Activated B cell treated with CpG ODN at 0.5 μM for 24 hours (primary cell): Measurements from ENCODE around the gene CNTNAP2. TPM values are rescaled to one million over a fixed set of nuclear protein-coding genes. Genes with fewer than 3 reads are reported as not detected.

Source experiments
- ATAC-seq: fragments of 200-7000 bp; cut with Tn5 transposase; one replicate; pipeline ENCODE4 v1.10.0; 2021; ENCODE audit warnings: low read depth, mild to moderate bottlenecking, moderate library complexity
- CTCF ChIA-PET: fragments of 350-600 bp; sonication (Branson Sonifier 250); formaldehyde crosslinking; loops from one replicate; lab custom pipeline; 2021; ENCODE audit warnings: antibody characterized with exemption; lab: Charles Lee
- POLR2A ChIA-PET: fragments of 350-600 bp; sonication (Branson Sonifier 250); formaldehyde crosslinking; loops from one replicate; lab custom pipeline; 2021; ENCODE audit warnings: antibody characterized with exemption; lab: Charles Lee
- DNase-seq: peaks from one replicate; pipeline ENCODE4 v3.0.0; 2022
- H3K27ac Mint-ChIP-seq: one replicate; pipeline ENCODE4 v1.8.0; 2020; ENCODE audit warnings: mixed read lengths
- H3K27me3 Mint-ChIP-seq: one replicate; pipeline ENCODE4 v1.8.0; 2021; ENCODE audit warnings: mixed read lengths
- H3K36me3 Mint-ChIP-seq: one replicate; pipeline ENCODE4 v1.8.0; 2021; ENCODE audit warnings: low read depth, mixed read lengths
- H3K4me1 Mint-ChIP-seq: one replicate; pipeline ENCODE4 v1.8.0; 2021; ENCODE audit warnings: mixed read lengths
- H3K4me3 Mint-ChIP-seq: one replicate; pipeline ENCODE4 v1.8.0; 2020; ENCODE audit warnings: mild to moderate bottlenecking, mixed read lengths
- H3K9me3 Mint-ChIP-seq: one replicate; pipeline ENCODE4 v1.8.0; 2020; ENCODE audit warnings: mixed read lengths
- intact Hi-C: fragments of 100-400 bp; cut with micrococcal nuclease; formaldehyde crosslinking; loops from one replicate; pipeline ENCODE4 v1.15.1; 2024
- total RNA-seq: library from RNA; stranded (reverse); gene quantifications from 2 replicates; pipeline ENCODE4 v1.2.3, GENCODE V29; 2022
- TF ChIP-seq, protein P1 (sequence below): fragments of 200-600 bp; IDR thresholded peaks from one replicate; pipeline ENCODE4 v1.8.0; 2022; ENCODE audit warnings: antibody characterized with exemption, mild to moderate bottlenecking

The CNTNAP2 gene
- total RNA-seq, 1 donor from 2014 or later = 0.84 TPM

DNA sequence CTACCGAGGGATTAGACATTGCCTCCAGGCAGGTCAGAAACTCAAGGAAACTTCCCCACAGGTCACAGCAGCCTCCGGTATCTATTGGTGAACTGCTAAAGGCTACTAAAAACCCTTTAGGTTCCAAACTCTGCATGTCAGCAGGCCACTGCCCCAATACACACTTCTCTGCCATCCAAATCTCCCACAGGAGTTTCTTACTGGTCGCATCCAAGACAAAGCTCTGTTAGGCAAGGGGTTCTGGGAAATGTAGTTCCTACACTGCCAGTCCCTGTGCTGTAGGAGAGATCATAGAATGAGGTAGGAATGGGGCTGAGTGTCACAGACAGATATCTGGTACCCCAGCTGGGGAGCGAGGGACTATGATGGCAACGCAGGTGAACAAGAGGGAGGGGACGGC, 1717.0 kb downstream of the CNTNAP2 start:
- DNase-seq = no peak
- POLR2A ChIA-PET = no interaction called here
- TF ChIP-seq, protein P1, sequence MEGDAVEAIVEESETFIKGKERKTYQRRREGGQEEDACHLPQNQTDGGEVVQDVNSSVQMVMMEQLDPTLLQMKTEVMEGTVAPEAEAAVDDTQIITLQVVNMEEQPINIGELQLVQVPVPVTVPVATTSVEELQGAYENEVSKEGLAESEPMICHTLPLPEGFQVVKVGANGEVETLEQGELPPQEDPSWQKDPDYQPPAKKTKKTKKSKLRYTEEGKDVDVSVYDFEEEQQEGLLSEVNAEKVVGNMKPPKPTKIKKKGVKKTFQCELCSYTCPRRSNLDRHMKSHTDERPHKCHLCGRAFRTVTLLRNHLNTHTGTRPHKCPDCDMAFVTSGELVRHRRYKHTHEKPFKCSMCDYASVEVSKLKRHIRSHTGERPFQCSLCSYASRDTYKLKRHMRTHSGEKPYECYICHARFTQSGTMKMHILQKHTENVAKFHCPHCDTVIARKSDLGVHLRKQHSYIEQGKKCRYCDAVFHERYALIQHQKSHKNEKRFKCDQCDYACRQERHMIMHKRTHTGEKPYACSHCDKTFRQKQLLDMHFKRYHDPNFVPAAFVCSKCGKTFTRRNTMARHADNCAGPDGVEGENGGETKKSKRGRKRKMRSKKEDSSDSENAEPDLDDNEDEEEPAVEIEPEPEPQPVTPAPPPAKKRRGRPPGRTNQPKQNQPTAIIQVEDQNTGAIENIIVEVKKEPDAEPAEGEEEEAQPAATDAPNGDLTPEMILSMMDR = no peak
- Mint-ChIP-seq H3K4me1 (no peaks in the 10 kb centered on the region), H3K36me3 (no peaks in the 10 kb centered on the region), H3K27me3 (no peaks in the 10 kb centered on the region), H3K27ac (no peak overlapping the region), H3K4me3 (no peak overlapping the region), H3K9me3 (peaks cover 8% of the 10 kb centered on the region)
- ATAC-seq = no peak
- intact Hi-C loops = no loop called here
- CTCF ChIA-PET = no interaction called here

DNA sequence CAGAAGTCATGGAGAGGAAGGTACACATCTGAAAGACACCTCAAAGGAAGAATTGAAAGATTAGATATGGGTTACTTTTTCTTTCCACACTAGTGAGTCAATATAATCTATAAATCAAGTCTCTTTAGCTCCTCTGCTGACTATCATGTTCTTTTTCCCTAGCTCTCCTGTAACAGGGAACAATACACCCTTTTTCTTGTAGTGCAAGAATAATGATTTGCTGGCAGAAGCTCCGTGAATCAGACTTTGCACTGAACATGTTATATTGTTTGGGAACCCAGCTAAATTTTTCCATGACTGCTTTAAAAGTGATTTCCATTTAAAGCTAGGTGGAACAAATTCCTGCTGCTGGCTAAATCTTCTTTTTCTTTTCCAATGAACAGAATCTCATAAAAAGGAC, 1717.4 kb downstream of the CNTNAP2 start:
- intact Hi-C loops = no loop called here
- no peaks in the 10 kb centered on the region for H3K36me3 Mint-ChIP-seq
- TF ChIP-seq, protein P1 = no peak
- H3K4me1 Mint-ChIP-seq = no peaks in the 10 kb centered on the region
- peaks cover 10% of the 10 kb centered on the region for H3K9me3 Mint-ChIP-seq
- no peak for DNase-seq
- no peaks in the 10 kb centered on the region for H3K27me3 Mint-ChIP-seq
- H3K27ac Mint-ChIP-seq = no peak overlapping the region
- ChIA-PET POLR2A (no interaction called here), CTCF (no interaction called here)
- no peak overlapping the region for H3K4me3 Mint-ChIP-seq
- ATAC-seq = no peak

GRCh38 chr7:147852833-147853232, 1736.2 kb downstream of the CNTNAP2 start:
- ChIA-PET POLR2A (no interaction called here), CTCF (no interaction called here)
- intact Hi-C loops = no loop called here
- no peaks in the 10 kb centered on the region for H3K4me1 Mint-ChIP-seq
- no peak overlapping the region for H3K27ac Mint-ChIP-seq
- peaks cover 3% of the 10 kb centered on the region for H3K9me3 Mint-ChIP-seq
- TF ChIP-seq, protein P1 = no peak
- no peak overlapping the region for H3K4me3 Mint-ChIP-seq
- DNase-seq (no peak), ATAC-seq (no peak)
- no peaks in the 10 kb centered on the region for H3K36me3 Mint-ChIP-seq
- H3K27me3 Mint-ChIP-seq = no peaks in the 10 kb centered on the region

- CTCF ChIA-PET = no interaction called here
- TF ChIP-seq, protein P1 = no peak
- Mint-ChIP-seq H3K27me3 (no peaks in the 10 kb centered on the region), H3K27ac (no peak overlapping the region), H3K9me3 (peaks cover 5% of the 10 kb centered on the region), H3K4me3 (no peak overlapping the region), H3K4me1 (no peaks in the 10 kb centered on the region), H3K36me3 (no peaks in the 10 kb centered on the region)
- ATAC-seq (no peak), DNase-seq (no peak)
- POLR2A ChIA-PET = no interaction called here
- intact Hi-C loops = no loop called here
Observed at GRCh38 chr7:147857152-147858140, 1740.8 kb downstream of the CNTNAP2 start.

DNA sequence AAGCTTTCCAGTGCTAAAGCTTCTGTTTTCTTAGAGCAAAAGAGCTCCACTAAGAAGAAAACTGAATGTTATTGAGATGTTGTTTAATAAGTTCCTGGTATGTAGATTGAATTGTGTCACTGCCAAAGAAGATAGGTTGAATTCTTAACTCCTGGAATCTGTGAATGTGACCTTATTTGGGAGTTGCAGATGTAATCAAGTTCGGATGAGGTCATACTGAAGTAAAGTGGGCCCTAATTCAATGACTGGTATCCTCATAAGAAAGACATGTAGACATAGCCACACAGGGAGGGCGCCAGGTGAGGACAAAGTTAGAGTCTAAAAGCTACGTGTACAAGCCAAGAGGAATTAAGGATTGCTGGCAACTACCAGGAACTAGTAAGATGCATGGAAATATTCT, 1741.8 kb downstream of the CNTNAP2 start:
- Mint-ChIP-seq H3K36me3 (no peaks in the 10 kb centered on the region), H3K9me3 (peaks cover 9% of the 10 kb centered on the region), H3K27ac (no peak overlapping the region), H3K4me3 (no peak overlapping the region), H3K4me1 (no peaks in the 10 kb centered on the region), H3K27me3 (no peaks in the 10 kb centered on the region)
- intact Hi-C loops = no loop called here
- no peak for ATAC-seq
- ChIA-PET POLR2A (no interaction called here), CTCF (no interaction called here)
- DNase-seq = no peak
- TF ChIP-seq, protein P1 = no peak
